NB4 (cell line): ENCODE results near the gene INF2.

Experiments used
- DNase-seq: peaks from one replicate; pipeline ENCODE4 v3.0.0; 2010; ENCODE audit warnings: low read depth
- H3K4me3 ChIP-seq: one replicate; pipeline ENCODE4 v1.5.1; 2011; ENCODE audit warnings: mild to moderate bottlenecking, low read depth, low read length, moderate library complexity
- MYC ChIP-seq: IDR thresholded peaks from 2 replicates; pipeline ENCODE4 v1.6.1; 2011; ENCODE audit warnings: low read depth, low read length
- POLR2A ChIP-seq: IDR thresholded peaks from 2 replicates; pipeline ENCODE4 v1.6.1; 2011; ENCODE audit warnings: mild to moderate bottlenecking; ENCODE audit not compliant: insufficient read length; ENCODE audit errors: extremely low read depth
- TF ChIP-seq, protein P1 (sequence below): IDR thresholded peaks from 2 replicates; pipeline ENCODE4 v1.6.1; 2011; ENCODE audit warnings: low read depth, low read length
- TF ChIP-seq, protein P2 (sequence below): IDR thresholded peaks from one replicate; pipeline ENCODE4 v1.5.1; 2012; ENCODE audit warnings: low read depth, low read length

Gene INF2

DNA sequence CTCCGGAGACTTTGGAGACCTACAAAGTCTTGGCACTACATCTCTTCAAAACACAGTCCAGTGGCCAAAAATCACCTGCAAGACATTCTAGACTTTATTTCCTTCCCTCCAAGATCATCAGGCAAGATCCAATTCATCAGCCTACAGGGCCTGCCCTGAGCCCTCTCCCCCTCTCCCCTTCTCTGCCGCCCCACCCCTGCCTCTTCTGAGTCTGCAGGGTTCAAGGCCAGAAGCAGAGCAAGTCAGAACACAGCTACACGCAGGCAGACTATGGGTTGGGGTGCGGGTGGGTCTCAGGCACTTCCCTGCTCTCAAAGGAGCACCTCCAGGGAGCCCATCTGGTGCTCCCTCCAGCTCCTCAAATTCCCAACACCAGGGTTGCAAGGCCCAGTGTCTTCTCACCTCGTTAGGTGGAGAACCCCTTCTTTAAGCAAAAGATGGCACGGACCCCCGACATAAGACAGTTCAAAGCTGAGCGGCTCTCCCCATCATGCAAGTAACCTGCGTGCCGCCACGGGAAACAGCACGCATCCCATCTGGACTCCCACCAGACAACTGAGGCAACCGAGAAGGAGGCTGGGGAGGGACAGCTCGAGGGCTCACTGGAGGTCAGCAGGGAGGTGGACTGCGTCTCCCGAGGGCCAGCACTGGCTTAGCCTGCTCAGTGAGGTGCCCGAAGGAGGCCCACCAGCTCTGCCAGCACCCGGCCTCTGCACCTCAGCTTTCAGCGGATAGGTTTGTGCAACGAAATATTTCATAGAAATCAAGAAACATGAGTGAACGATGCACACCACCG lies 5.6 kb upstream of the INF2 start:
- DNase-seq, result no peak
- TF ChIP-seq POLR2A, result no peak
- TF ChIP-seq, protein P1, sequence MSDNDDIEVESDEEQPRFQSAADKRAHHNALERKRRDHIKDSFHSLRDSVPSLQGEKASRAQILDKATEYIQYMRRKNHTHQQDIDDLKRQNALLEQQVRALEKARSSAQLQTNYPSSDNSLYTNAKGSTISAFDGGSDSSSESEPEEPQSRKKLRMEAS, result no peak
- TF ChIP-seq, protein P2, sequence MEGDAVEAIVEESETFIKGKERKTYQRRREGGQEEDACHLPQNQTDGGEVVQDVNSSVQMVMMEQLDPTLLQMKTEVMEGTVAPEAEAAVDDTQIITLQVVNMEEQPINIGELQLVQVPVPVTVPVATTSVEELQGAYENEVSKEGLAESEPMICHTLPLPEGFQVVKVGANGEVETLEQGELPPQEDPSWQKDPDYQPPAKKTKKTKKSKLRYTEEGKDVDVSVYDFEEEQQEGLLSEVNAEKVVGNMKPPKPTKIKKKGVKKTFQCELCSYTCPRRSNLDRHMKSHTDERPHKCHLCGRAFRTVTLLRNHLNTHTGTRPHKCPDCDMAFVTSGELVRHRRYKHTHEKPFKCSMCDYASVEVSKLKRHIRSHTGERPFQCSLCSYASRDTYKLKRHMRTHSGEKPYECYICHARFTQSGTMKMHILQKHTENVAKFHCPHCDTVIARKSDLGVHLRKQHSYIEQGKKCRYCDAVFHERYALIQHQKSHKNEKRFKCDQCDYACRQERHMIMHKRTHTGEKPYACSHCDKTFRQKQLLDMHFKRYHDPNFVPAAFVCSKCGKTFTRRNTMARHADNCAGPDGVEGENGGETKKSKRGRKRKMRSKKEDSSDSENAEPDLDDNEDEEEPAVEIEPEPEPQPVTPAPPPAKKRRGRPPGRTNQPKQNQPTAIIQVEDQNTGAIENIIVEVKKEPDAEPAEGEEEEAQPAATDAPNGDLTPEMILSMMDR, result no peak
- TF ChIP-seq MYC, result no peak
- H3K4me3 ChIP-seq, result no peak overlapping the region

DNA sequence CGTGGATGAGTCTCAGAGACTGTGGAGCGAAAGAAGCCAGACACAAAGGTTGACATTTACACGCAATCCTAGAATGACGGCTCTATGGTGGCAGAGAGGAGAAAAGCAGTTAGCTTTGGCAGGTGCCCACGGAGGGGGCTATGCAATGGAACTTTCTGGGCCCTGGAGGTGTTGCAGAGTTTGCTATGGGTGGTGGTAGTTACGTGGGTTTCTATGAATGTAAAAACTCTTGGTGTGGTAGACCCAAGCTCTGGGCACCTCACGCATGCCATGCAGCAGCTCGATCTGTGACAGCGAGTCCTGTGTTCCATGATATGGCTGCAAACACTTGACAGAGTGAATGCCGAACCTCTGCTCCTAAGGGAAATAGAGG lies 5.0 kb upstream of the INF2 start:
- DNase-seq, result no peak
- TF ChIP-seq, protein P1, result no peak
- no peak overlapping the region for H3K4me3 ChIP-seq

DNA sequence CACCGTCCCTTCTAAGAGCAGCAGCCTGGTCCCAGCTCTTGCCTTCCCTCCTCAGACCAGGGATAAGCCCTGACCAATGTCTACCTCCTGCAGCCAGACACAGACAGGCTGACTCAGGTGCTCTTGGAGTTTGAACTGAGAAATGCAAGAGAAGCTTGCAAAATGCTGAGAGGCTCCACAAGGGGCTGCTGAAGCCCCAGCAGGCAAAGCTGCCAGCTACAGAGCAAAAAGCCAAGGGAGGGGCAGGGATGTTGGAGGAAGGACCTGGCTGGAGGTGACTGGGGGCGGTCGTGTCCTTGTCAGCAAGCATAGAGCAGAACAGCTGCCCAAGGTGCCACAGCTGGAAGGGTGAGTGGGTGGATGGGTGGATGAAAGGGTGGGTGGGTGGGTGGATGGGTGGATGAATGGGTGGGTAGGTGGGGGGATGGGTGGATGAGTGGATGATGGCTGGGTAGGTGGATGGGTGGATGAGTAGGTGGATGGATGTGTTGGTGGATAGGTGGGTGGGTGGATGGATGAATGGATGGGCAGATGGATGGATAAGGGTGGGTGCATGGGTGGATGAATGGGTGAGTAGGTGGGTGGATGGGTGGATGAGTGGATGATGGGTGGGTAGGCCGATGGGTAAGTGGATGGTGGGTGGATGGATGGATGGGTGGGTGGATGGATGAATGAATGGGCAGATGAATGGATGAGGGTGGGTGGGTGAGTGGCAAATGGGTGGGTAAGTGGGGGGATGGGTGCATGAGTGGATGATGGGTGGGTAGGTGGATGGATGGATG lies 4.0 kb upstream of the INF2 start:
- TF ChIP-seq, protein P2, result no peak
- no peak for TF ChIP-seq MYC
- TF ChIP-seq, protein P1, result no peak
- no peak for TF ChIP-seq POLR2A
- peak; percentile 40 for DNase-seq
- H3K4me3 ChIP-seq, result no peak overlapping the region

DNA sequence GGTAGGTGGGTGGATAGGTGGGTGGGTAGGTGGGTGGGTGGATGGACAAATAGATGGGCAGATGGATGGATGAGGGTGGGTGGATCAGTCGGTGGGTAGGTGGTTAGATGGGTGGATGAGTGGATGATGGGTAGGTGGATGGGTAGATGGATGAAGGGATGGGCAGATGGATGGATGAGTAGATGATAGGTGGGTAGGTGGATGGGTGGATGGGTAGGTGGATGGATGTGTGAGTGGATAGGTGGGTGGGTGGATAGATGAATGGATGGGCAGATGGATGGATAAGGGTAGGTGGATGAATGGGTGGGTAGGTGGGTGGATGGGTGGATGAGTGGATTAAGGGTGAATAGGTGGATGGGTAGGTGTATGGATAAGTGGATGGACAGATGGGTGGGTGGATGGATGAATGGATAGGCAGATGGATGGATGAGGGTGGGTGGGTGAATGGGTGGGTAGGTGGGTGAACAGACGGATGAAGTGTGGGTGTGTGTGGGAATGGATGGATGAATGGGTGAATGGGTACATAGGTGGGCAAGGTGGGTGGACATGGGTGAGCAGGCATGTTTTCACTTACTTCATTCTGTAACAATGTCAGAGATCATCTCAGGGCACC lies 3.3 kb upstream of the INF2 start:
- TF ChIP-seq MYC (no peak), POLR2A (no peak)
- TF ChIP-seq, protein P2, result no peak
- TF ChIP-seq, protein P1, result no peak
- H3K4me3 ChIP-seq, result no peak overlapping the region

DNA sequence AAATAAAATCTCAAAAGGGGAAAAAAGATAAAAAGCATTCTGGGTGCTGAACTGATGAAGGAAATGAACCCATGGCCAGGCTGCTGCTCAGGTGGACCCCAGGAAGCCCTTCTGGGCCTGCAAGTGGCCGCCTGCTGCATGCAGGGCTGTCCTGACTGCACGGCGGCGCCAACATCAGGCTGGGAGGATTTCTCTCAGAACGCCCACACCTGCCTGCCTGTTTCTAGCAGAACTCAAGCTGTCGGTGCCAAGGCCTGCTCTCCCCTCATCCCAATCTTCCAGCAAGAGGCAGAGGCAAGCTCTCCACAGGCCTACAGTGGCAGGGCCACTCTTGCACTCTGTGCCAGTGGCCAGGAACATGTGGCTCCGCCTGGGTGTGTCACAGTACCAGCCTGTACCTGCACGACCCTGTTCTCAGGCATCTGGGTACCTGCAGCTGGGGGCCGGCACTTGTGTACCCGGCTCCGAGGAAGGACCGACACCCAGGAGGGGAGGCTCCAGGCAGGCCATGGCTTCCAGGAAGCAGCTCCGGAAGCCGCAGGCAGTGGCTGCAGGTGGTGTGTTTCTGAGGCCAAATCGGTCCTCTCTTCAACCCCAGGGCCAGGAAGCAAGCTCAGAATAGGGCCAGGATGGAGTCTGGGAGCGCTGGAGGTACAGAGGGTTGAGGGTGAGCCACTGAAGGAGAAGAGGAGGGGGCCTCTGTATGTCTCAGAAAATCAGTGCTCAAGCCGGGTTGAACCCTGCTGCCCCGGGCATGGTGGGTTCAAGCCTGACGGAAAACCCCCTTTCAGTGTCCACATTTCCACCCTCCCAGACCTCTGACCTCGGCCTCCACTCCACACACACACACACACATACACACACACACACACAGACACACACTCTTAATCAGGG lies 2.5 kb upstream of the INF2 start:
- TF ChIP-seq, protein P1, result no peak
- TF ChIP-seq MYC (no peak), POLR2A (no peak)
- TF ChIP-seq, protein P2, result no peak
- DNase-seq, result no peak
- H3K4me3 ChIP-seq, result no peak overlapping the region

More for the DNA sequence above, 3.3 kb upstream of the INF2 start:
- DNase-seq, result no peak
